ENCODE measurements around the gene RGS11. TPM values are rescaled to one million over a fixed set of nuclear protein-coding genes. Genes with fewer than 3 reads are reported as not detected.
"Not testable (repeated sequence)": the region's sequence is repeated elsewhere in the genome, so short reads cannot be mapped to it uniquely, and the experiment has no call there.

RGS11 gene
- polyA plus RNA-seq, 4 donors, result 0.76 to 3.7 (median 2.4) TPM

- DNase-seq (ENCODE audit: low read depth in 4 of 4, low spot score in 3 of 4), result no peak
Measured at GRCh38 chr16:239948-240277, 35.8 kb downstream of the RGS11 start.

DNA sequence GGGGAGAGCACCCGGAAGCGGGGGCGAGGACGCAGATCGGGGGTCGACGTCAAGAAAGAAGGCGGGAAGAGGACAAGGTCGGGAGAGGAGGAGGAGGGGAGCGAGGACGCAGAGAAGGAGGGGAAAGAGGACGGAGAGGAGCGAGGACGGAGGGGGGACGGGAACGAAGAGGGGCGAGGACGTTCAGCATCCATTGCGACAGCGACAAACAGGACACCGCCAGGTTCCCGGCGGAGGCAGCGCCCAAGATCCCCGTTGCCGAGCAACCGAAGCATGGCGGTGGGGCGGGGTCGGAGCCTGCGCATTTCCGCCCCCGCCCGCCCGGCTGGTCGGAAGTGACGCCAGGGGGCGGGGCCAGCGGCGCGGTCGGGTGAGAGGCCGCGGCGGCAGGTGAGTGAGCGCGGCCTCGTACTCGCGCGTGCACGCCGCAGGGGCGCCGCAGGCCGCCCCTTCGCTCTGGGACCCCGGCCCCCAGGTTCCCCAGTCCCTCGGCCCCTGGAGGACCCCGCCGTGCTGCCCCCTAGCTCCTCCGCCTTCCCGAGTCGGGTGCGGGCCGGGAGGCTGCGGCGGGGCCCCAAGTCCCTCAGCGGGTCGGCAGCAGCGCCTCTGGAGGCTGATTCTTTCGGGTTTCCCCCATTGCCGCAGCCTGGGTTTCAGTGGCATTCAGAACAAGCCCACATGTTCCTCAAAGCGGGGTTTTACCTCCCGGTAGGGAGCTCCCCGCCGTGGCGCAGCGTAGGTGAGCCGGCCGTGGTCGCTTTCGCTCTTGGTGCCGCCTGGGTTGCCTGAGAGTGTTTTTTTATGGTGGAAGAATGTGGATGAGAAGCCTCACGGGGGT is 41.1 kb downstream of the RGS11 start, which contains the start of gene FAM234A:
FAM234A (plus strand) TSS at position 354 of the 838 bp plus-strand sequence. CDS start 19,593 bp downstream, outside the sequence.
- DNase-seq (ENCODE audit: low read depth in 4 of 4, low spot score in 3 of 4), result peak; percentile 84 to 88 (median 86)

- DNase-seq (ENCODE audit: low read depth in 4 of 4, low spot score in 3 of 4), result no peak
Measured at GRCh38 chr16:230949-231348, 44.8 kb downstream of the RGS11 start.

GRCh38 chr16:230351-230750 is 45.4 kb downstream of the RGS11 start:
- DNase-seq (ENCODE audit: low read depth in 4 of 4, low spot score in 3 of 4), result not testable (repeated sequence)

- no peak for DNase-seq (ENCODE audit: low read depth in 4 of 4, low spot score in 3 of 4)
Measured at GRCh38 chr16:229731-230281, 45.9 kb downstream of the RGS11 start.

- peak; percentile 73 to 86 (median 81) for DNase-seq (ENCODE audit: low read depth in 4 of 4, low spot score in 3 of 4)
Measured at GRCh38 chr16:228852-229730, 46.7 kb downstream of the RGS11 start, which contains the start of gene LUC7L. TSS of gene LUC7L (minus strand) at chr16:229449. CDS start at chr16:229339, 110 bp downstream.

- DNase-seq (ENCODE audit: low read depth in 4 of 4, low spot score in 3 of 4), result no peak
Measured at GRCh38 chr16:228151-228851, 47.4 kb downstream of the RGS11 start.

GRCh38 chr16:220021-220420 is 55.7 kb downstream of the RGS11 start:
- DNase-seq (ENCODE audit: low read depth in 4 of 4, low spot score in 3 of 4), result no peak

Other genes with a start within 250 kb of the RGS11 start
- gene POLR3K, start 222.3 kb downstream of the RGS11 start, polyA plus RNA-seq (ENCODE audit: insufficient read length in 4 of 4), result 10 to 100 TPM; 10.3 to 13.0 (median 12.1) TPM
- gene SNRNP25, start 222.1 kb downstream of the RGS11 start, polyA plus RNA-seq (ENCODE audit: insufficient read length in 4 of 4), result 10 to 100 TPM; 34.3 to 46.9 (median 42.6) TPM
- 10 to 100 TPM; 24.9 to 42.0 (median 28.8) TPM for gene RHBDF1, start 203.3 kb downstream of the RGS11 start, polyA plus RNA-seq (ENCODE audit: insufficient read length in 4 of 4)
- gene MPG, start 197.7 kb downstream of the RGS11 start, polyA plus RNA-seq (ENCODE audit: insufficient read length in 4 of 4), result 10 to 100 TPM; 19.2 to 29.9 (median 20.8) TPM
- gene NPRL3, start 137.3 kb downstream of the RGS11 start, polyA plus RNA-seq (ENCODE audit: insufficient read length in 4 of 4), result 10 to 100 TPM; 28.3 to 36.3 (median 30.8) TPM
- gene HBZ, start 123.3 kb downstream of the RGS11 start, polyA plus RNA-seq (ENCODE audit: insufficient read length in 4 of 4), result 1 to 10 TPM in 3 of 4 donors, under 1 TPM in 1; 0.74 to 9.7 (median 3.0) TPM
- 10 to 100 TPM in 1 of 4 donors, 1 to 10 TPM in 3; 1.5 to 29.2 (median 3.6) TPM for gene HBM, start 110.0 kb downstream of the RGS11 start, polyA plus RNA-seq (ENCODE audit: insufficient read length in 4 of 4)
- gene HBA2, start 103.1 kb downstream of the RGS11 start, polyA plus RNA-seq (ENCODE audit: insufficient read length in 4 of 4), result over 10,000 TPM in 1 of 4 donors, 1,000 to 10,000 TPM in 1, 100 to 1,000 TPM in 2; 628 to 18,307 (median 1,105) TPM
- over 10,000 TPM in 1 of 4 donors, 100 to 1,000 TPM in 3; 453 to 13,427 (median 759) TPM for gene HBA1, start 99.3 kb downstream of the RGS11 start, polyA plus RNA-seq (ENCODE audit: insufficient read length in 4 of 4)
- 1 to 10 TPM in 2 of 4 donors, under 1 TPM in 1, not detected in 1; 0.85 to 4.5 (median 1.1) TPM for gene HBQ1, start 95.5 kb downstream of the RGS11 start, polyA plus RNA-seq (ENCODE audit: insufficient read length in 4 of 4)
- 100 to 1,000 TPM in 3 of 4 donors, 10 to 100 TPM in 1; 96.7 to 167 (median 125) TPM for gene LUC7L, start 46.5 kb downstream of the RGS11 start, polyA plus RNA-seq (ENCODE audit: insufficient read length in 4 of 4)
- gene FAM234A, start 41.1 kb downstream of the RGS11 start, polyA plus RNA-seq (ENCODE audit: insufficient read length in 4 of 4), result 10 to 100 TPM; 42.8 to 87.7 (median 73.3) TPM
- gene ARHGDIG, start 4.6 kb upstream of the RGS11 start, polyA plus RNA-seq (ENCODE audit: insufficient read length in 4 of 4), result 1 to 10 TPM; 1.2 to 4.6 (median 2.8) TPM
- gene PDIA2, start 7.2 kb upstream of the RGS11 start, polyA plus RNA-seq (ENCODE audit: insufficient read length in 4 of 4), result 1 to 10 TPM in 2 of 4 donors, under 1 TPM in 2; 0.32 to 1.8 (median 0.84) TPM
- gene AXIN1, start 76.8 kb upstream of the RGS11 start, polyA plus RNA-seq (ENCODE audit: insufficient read length in 4 of 4), result 10 to 100 TPM; 14.9 to 22.8 (median 15.8) TPM
- gene MRPL28, start 94.6 kb upstream of the RGS11 start, polyA plus RNA-seq (ENCODE audit: insufficient read length in 4 of 4), result 10 to 100 TPM; 36.9 to 82.5 (median 65.4) TPM
- gene PGAP6, start 106.0 kb upstream of the RGS11 start, polyA plus RNA-seq (ENCODE audit: insufficient read length in 4 of 4), result 10 to 100 TPM; 21.6 to 64.8 (median 56.5) TPM
- 100 to 1,000 TPM in 3 of 4 donors, 10 to 100 TPM in 1; 97.7 to 141 (median 104) TPM for gene NME4, start 121.3 kb upstream of the RGS11 start, polyA plus RNA-seq (ENCODE audit: insufficient read length in 4 of 4)
- gene DECR2, start 125.9 kb upstream of the RGS11 start, polyA plus RNA-seq (ENCODE audit: insufficient read length in 4 of 4), result 10 to 100 TPM; 17.3 to 31.8 (median 22.7) TPM
- 100 to 1,000 TPM in 1 of 4 donors, 10 to 100 TPM in 3; 44.2 to 144 (median 76.4) TPM for gene RAB11FIP3, start 149.7 kb upstream of the RGS11 start, polyA plus RNA-seq (ENCODE audit: insufficient read length in 4 of 4)